ENCODE results near the gene RPP21. TPM values are rescaled to one million over a fixed set of nuclear protein-coding genes. Genes with fewer than 3 reads are reported as not detected.
A peak's percentile ranks its signal among the peaks of the same experiment; 100 is the strongest.

Gene RPP21
- polyA plus RNA-seq, 3 donors = 32.5 to 44.0 (median 38.5) TPM

GRCh38 chr6:30325150-30325872, 19.6 kb upstream of the RPP21 start:
- no peak for DNase-seq

GRCh38 chr6:30325873-30326525, 19.0 kb upstream of the RPP21 start:
- peak; percentile 78 for DNase-seq

- DNase-seq = peak; percentile 84
Measured at GRCh38 chr6:30326526-30327231, 18.3 kb upstream of the RPP21 start, which contains the start of gene TRIM39. TSS of gene TRIM39 (plus strand) at chr6:30326927. CDS start at chr6:30329318, 2,391 bp downstream.

GRCh38 chr6:30327232-30327746, 17.7 kb upstream of the RPP21 start:
- peak; percentile 72 for DNase-seq

GRCh38 chr6:30328397-30328796, 16.6 kb upstream of the RPP21 start:
- DNase-seq = no peak

GRCh38 chr6:30329331-30329730, 15.6 kb upstream of the RPP21 start:
- no peak for DNase-seq

GRCh38 chr6:30331981-30332380, 13.0 kb upstream of the RPP21 start:
- DNase-seq = no peak

- no peak for DNase-seq
Measured at GRCh38 chr6:30334075-30334783, 10.7 kb upstream of the RPP21 start.

GRCh38 chr6:30340589-30341054, 4.3 kb upstream of the RPP21 start:
- no peak for DNase-seq

- no peak for DNase-seq
Measured at GRCh38 chr6:30341218-30341617, 3.7 kb upstream of the RPP21 start.

- no peak for DNase-seq
Measured at GRCh38 chr6:30341728-30342127, 3.2 kb upstream of the RPP21 start.

- DNase-seq = no peak
Measured at GRCh38 chr6:30344191-30344867, 627 bp upstream of the RPP21 start.

GRCh38 chr6:30345852-30346251, 896 bp downstream of the RPP21 start:
- no peak for DNase-seq

- DNase-seq = no peak
Measured at GRCh38 chr6:30348957-30349356, 4.0 kb downstream of the RPP21 start.

- DNase-seq = no peak
Measured at GRCh38 chr6:30349421-30350177, 4.6 kb downstream of the RPP21 start.

- DNase-seq = no peak
Measured at GRCh38 chr6:30350524-30350923, 5.6 kb downstream of the RPP21 start.

- no peak for DNase-seq
Measured at GRCh38 chr6:30352550-30352949, 7.6 kb downstream of the RPP21 start.

- DNase-seq = no peak
Measured at GRCh38 chr6:30355281-30355680, 10.3 kb downstream of the RPP21 start.

- DNase-seq = no peak
Measured at GRCh38 chr6:30356536-30356935, 11.6 kb downstream of the RPP21 start.
